SH-SY5Y (cell line): ENCODE measurements around the gene RGS7.

Experiments
- GATA2 ChIP-seq: IDR thresholded peaks from 2 replicates; pipeline ENCODE4 v1.6.1; 2011; ENCODE audit warnings: mild to moderate bottlenecking, low read depth, low read length
- GATA3 ChIP-seq: IDR thresholded peaks from 2 replicates; pipeline ENCODE4 v1.6.1; 2011; ENCODE audit warnings: low read depth, mild to moderate bottlenecking, low read length, moderate library complexity

GRCh38 chr1:240771450-240771849 is 585.6 kb downstream of the RGS7 start:
- TF ChIP-seq GATA2 (no peak), GATA3 (no peak)
